Endothelial cell of umbilical vein (primary cell): ENCODE data around the gene RPS14.

Experiments
- EZH2 ChIP-seq: IDR thresholded peaks from 2 replicates; pipeline ENCODE4 v1.6.1; 2012; ENCODE audit warnings: borderline replicate concordance, low read depth, mild to moderate bottlenecking, moderate library complexity, low read length, inconsistent platforms; ENCODE audit not compliant: severe bottlenecking
- POLR2A ChIP-seq: IDR thresholded peaks from 2 replicates; pipeline ENCODE4 v1.6.1; 2012; ENCODE audit warnings: low read depth, mild to moderate bottlenecking, control low read depth, low read length
- TF ChIP-seq, protein P1 (sequence below), 2 donors: IDR thresholded peaks; 1 replicate in 1 of 2; 2 replicates in 1 of 2; pipeline ENCODE4 v1.5.1; 2011; ENCODE audit warnings: low read length in 2 of 2, mild to moderate bottlenecking in 2 of 2, moderate library complexity in 2 of 2, control low read depth in 1 of 2, inconsistent platforms in 1 of 2, low read depth in 1 of 2; ENCODE audit not compliant: insufficient read depth in 1 of 2; ENCODE audit errors: extremely low read depth in 1 of 2

DNA sequence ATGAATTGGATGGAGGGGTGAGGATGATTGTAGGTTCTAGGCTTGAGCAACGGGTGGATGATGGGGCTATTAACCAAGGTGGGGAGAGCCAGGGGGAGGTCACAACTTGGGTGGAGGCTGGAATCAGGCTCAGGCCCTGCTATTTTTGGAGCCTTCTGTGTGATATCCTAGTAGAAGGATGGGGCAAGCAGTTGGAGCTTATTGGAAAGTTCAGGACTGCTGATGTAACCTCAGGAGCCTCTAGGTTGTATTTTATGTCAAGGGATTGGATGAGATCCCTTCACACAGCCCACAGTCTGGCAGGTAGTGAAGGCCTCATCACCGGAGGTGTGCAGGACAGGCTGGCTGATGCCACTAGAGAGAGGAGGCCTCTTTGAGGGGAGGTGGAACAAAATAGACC lies 11.2 kb upstream of the RPS14 start:
- TF ChIP-seq, protein P1, sequence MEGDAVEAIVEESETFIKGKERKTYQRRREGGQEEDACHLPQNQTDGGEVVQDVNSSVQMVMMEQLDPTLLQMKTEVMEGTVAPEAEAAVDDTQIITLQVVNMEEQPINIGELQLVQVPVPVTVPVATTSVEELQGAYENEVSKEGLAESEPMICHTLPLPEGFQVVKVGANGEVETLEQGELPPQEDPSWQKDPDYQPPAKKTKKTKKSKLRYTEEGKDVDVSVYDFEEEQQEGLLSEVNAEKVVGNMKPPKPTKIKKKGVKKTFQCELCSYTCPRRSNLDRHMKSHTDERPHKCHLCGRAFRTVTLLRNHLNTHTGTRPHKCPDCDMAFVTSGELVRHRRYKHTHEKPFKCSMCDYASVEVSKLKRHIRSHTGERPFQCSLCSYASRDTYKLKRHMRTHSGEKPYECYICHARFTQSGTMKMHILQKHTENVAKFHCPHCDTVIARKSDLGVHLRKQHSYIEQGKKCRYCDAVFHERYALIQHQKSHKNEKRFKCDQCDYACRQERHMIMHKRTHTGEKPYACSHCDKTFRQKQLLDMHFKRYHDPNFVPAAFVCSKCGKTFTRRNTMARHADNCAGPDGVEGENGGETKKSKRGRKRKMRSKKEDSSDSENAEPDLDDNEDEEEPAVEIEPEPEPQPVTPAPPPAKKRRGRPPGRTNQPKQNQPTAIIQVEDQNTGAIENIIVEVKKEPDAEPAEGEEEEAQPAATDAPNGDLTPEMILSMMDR (IDR thresholded peaks at IDR 0.05; ENCODE audit: extremely low read depth in 1 of 2, insufficient read depth in 1 of 2, low read depth in 1 of 2, low read length in 2 of 2): no peak
- no peak for TF ChIP-seq EZH2
- no peak for TF ChIP-seq POLR2A
